HCT116 (cell line): ENCODE results near the gene TMEM86B. TPM values are rescaled to one million over a fixed set of nuclear protein-coding genes. Genes with fewer than 3 reads are reported as not detected.

Source experiments
- ATAC-seq: fragments of 200-7000 bp; cut with Tn5 transposase; 2 replicates; pipeline ENCODE4 v1.9.1; 2020; ENCODE audit warnings: mild to moderate bottlenecking, moderate library complexity
- BruUV-seq: library from RNA; stranded (reverse); fragments of 400-500 nt; replicated peaks from 2 replicates; lab custom pipeline; 2021; lab: Mats Ljungman, UMichigan
- CTCF ChIA-PET: fragments of 300-600 bp; sonication (Branson Sonifier 250); formaldehyde crosslinking; loops from one replicate; lab custom pipeline; 2021; ENCODE audit warnings: antibody characterized with exemption; lab: Charles Lee
- POLR2A ChIA-PET: fragments of 300-600, 350-600 bp; sonication (Branson Sonifier 250); formaldehyde crosslinking; loops from one replicate; lab custom pipeline; 2021; ENCODE audit warnings: antibody characterized with exemption; lab: Charles Lee
- RAD21 ChIA-PET, 2 experiments: fragments of 300-600 bp; sonication (Branson Sonifier 250); formaldehyde crosslinking; loops; one replicate each; lab custom pipeline; 2023; ENCODE audit warnings: low total read pairs in 2 of 2; ENCODE audit not compliant: uncharacterized antibody in 2 of 2, unreplicated experiment in 2 of 2, low non-redundant PET in 1 of 2; lab: Charles Lee
- DNase-seq: peaks from one replicate; pipeline ENCODE4 v3.0.0-alpha.2; 2010; ENCODE audit warnings: low read depth, low spot score
- H2AFZ ChIP-seq: fragments of 200-600 bp; shearing (Covaris generic), sonication (generic); 2 replicates; pipeline ENCODE4 v1.6.1; 2017; ENCODE audit warnings: low read depth, mixed run types, mixed read lengths, antibody characterized with exemption, low read length; ENCODE audit not compliant: poor library complexity, severe bottlenecking
- H3K27ac ChIP-seq: 2 replicates; pipeline ENCODE4 v1.5.1; 2012; ENCODE audit warnings: low read depth, low read length
- H3K27me3 ChIP-seq: fragments of 200-600 bp; sonication (generic); 2 replicates; pipeline ENCODE4 v1.6.1; 2016; ENCODE audit warnings: mixed run types, low read length, mixed read lengths; ENCODE audit not compliant: insufficient read depth
- H3K36me3 ChIP-seq, 2 experiments: fragments of 200-500 bp in 1 of 2; fragments of 200-600 bp in 1 of 2; sonication (Bioruptor generic) in 1 of 2; sonication (generic) in 1 of 2; 2 replicates each; pipeline versions ENCODE4 v1.5.1 to v1.6.1; 2014 to 2016; ENCODE audit warnings: low read length in 2 of 2, inconsistent platforms in 1 of 2, mixed read lengths in 1 of 2, mixed run types in 1 of 2; ENCODE audit not compliant: insufficient read depth in 2 of 2, control insufficient read depth in 1 of 2
- H3K4me1 ChIP-seq, 2 experiments: fragments of 200-600 bp in 1 of 2; sonication (generic) in 1 of 2; 2 replicates each; pipeline versions ENCODE4 v1.5.1 to v1.6.1; 2012 to 2017; ENCODE audit warnings: low read length in 2 of 2, inconsistent platforms in 1 of 2, mild to moderate bottlenecking in 1 of 2, mixed read lengths in 1 of 2, mixed run types in 1 of 2, moderate library complexity in 1 of 2; ENCODE audit not compliant: insufficient read depth in 2 of 2, control insufficient read depth in 1 of 2
- H3K4me2 ChIP-seq: fragments of 200-600 bp; sonication (generic); 2 replicates; pipeline ENCODE4 v1.6.1; 2017; ENCODE audit warnings: mixed run types, low read length, mixed read lengths
- H3K4me3 ChIP-seq, 2 experiments: fragments of 200-600 bp in 1 of 2; sonication (generic) in 1 of 2; replicated peaks in 1 of 2; 2 replicates each; pipeline ENCODE4 v1.5.1; 2011 to 2016; ENCODE audit warnings: low read length in 2 of 2, control low read depth in 1 of 2, low read depth in 1 of 2, mild to moderate bottlenecking in 1 of 2, mixed read lengths in 1 of 2, mixed run types in 1 of 2
- H3K79me2 ChIP-seq: fragments of 200-600 bp; sonication (generic); 2 replicates; pipeline ENCODE4 v1.6.1; 2017; ENCODE audit warnings: mild to moderate bottlenecking, mixed run types, low read length, moderate library complexity, mixed read lengths; ENCODE audit not compliant: insufficient read depth
- H3K9ac ChIP-seq: fragments of 200-600 bp; sonication (generic); 2 replicates; pipeline ENCODE4 v1.6.1; 2016; ENCODE audit warnings: low read length, mixed read lengths
- H3K9me2 ChIP-seq: fragments of 200-600 bp; sonication (generic), shearing (Covaris generic); 2 replicates; pipeline ENCODE4 v1.6.1; 2017; ENCODE audit warnings: mixed run types, mild to moderate bottlenecking, moderate library complexity; ENCODE audit not compliant: insufficient read depth
- H3K9me3 ChIP-seq, 2 experiments: fragments of 200-500 bp in 1 of 2; fragments of 200-600 bp in 1 of 2; sonication (Bioruptor generic) in 1 of 2; sonication (generic) in 1 of 2; 2 replicates each; pipeline ENCODE4 v1.6.1; 2014 to 2017; ENCODE audit warnings: low read length in 2 of 2, mixed read lengths in 2 of 2, inconsistent platforms in 1 of 2, low read depth in 1 of 2, mild to moderate bottlenecking in 1 of 2, mixed run types in 1 of 2, moderate library complexity in 1 of 2; ENCODE audit not compliant: control insufficient read depth in 1 of 2, insufficient read depth in 1 of 2
- H4K20me1 ChIP-seq: fragments of 200-600 bp; sonication (generic), shearing (Covaris generic); 2 replicates; pipeline ENCODE4 v1.6.1; 2017; ENCODE audit warnings: mixed run types, mild to moderate bottlenecking, moderate library complexity; ENCODE audit not compliant: insufficient read depth
- FOSL1 ChIP-seq: IDR thresholded peaks from 2 replicates; pipeline ENCODE4 v1.6.1; 2012; ENCODE audit warnings: low read depth
- JUND ChIP-seq: IDR thresholded peaks from 2 replicates; pipeline ENCODE4 v1.6.1; 2012
- RAD21 ChIP-seq: IDR thresholded peaks from 2 replicates; pipeline ENCODE4 v1.6.1; 2012; ENCODE audit warnings: low read depth, mild to moderate bottlenecking
- SP1 ChIP-seq: IDR thresholded peaks from 2 replicates; pipeline ENCODE4 v1.6.1; 2012; ENCODE audit warnings: low read depth
- TCF7L2 ChIP-seq: IDR thresholded peaks from 2 replicates; pipeline ENCODE4 v1.7.0; 2011; ENCODE audit warnings: borderline replicate concordance, inconsistent platforms; ENCODE audit not compliant: insufficient read depth, insufficient read length; ENCODE audit errors: extremely low read depth
- intact Hi-C: fragments of 100-400 bp; cut with micrococcal nuclease; formaldehyde crosslinking; loops from 2 replicates; pipeline ENCODE4 v1.10.0; 2022
- total RNA-seq: library from RNA; stranded (reverse); gene quantifications from one replicate; pipeline ENCODE4 v1.2.1, GENCODE V29; 2021; ENCODE audit not compliant: unreplicated experiment
- TF ChIP-seq, protein P1 (sequence below): IDR thresholded peaks from 2 replicates; pipeline ENCODE4 v1.6.1; 2011; ENCODE audit warnings: mild to moderate bottlenecking, low read length, moderate library complexity; ENCODE audit not compliant: insufficient replicate concordance; ENCODE audit errors: extremely low read depth
- TF ChIP-seq, protein P2 (sequence below): IDR thresholded peaks from 2 replicates; pipeline ENCODE4 v1.6.1; 2012
- TF ChIP-seq, protein P3 (sequence below): IDR thresholded peaks from 2 replicates; pipeline ENCODE4 v1.6.1; 2012; ENCODE audit warnings: low read depth
- TF ChIP-seq, protein P4 (sequence below), 3 experiments: fragments of 200-600 bp in 1 of 3; sonication (generic) in 1 of 3; IDR thresholded peaks in 2 of 3; conservative IDR thresholded peaks in 1 of 3; 2 replicates each; pipeline ENCODE4 v1.5.1; 2012 to 2017; ENCODE audit warnings: low read depth in 2 of 3, low read length in 2 of 3, antibody characterized with exemption in 1 of 3, borderline replicate concordance in 1 of 3, control low read depth in 1 of 3, mild to moderate bottlenecking in 1 of 3, mixed read lengths in 1 of 3, mixed run types in 1 of 3, moderate library complexity in 1 of 3; ENCODE audit not compliant: insufficient read depth in 1 of 3

The TMEM86B gene
- total RNA-seq, 1 experiment from 2014 or later = 10.6 TPM

DNA sequence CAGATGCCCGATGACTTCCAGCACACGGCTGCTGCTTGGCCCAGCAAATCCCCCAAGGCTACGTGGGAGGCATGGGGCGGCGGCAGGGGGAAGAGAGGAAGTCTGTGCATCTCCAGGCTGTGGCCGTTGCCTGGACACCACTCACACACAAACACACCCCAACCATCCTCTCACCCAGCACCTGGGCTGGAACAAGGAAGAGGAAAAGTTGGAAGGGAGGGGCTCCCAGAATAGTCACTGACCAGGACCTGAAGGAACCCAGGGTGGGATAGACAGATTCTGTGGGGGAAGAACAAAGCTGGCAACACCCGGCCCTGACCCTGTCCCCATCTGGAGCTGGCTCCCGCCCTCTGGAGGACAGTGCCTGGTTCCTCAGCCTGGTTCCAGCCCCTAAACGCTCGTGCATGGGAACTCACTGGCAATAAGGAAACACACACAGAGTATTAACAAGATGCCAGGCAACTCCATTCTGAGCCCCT, 19.1 kb upstream of the TMEM86B start:
- no peak overlapping the region for H3K9ac ChIP-seq
- POLR2A ChIA-PET = no interaction called here
- no peaks in the 10 kb centered on the region for H3K4me1 ChIP-seq
- no peaks in the 10 kb centered on the region for H3K9me2 ChIP-seq
- BruUV-seq = no TSS peak
- TF ChIP-seq, protein P1, sequence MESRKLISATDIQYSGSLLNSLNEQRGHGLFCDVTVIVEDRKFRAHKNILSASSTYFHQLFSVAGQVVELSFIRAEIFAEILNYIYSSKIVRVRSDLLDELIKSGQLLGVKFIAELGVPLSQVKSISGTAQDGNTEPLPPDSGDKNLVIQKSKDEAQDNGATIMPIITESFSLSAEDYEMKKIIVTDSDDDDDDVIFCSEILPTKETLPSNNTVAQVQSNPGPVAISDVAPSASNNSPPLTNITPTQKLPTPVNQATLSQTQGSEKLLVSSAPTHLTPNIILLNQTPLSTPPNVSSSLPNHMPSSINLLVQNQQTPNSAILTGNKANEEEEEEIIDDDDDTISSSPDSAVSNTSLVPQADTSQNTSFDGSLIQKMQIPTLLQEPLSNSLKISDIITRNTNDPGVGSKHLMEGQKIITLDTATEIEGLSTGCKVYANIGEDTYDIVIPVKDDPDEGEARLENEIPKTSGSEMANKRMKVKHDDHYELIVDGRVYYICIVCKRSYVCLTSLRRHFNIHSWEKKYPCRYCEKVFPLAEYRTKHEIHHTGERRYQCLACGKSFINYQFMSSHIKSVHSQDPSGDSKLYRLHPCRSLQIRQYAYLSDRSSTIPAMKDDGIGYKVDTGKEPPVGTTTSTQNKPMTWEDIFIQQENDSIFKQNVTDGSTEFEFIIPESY = no peak
- TF ChIP-seq, protein P2, sequence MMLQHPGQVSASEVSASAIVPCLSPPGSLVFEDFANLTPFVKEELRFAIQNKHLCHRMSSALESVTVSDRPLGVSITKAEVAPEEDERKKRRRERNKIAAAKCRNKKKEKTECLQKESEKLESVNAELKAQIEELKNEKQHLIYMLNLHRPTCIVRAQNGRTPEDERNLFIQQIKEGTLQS = no peak
- TF ChIP-seq, protein P3, sequence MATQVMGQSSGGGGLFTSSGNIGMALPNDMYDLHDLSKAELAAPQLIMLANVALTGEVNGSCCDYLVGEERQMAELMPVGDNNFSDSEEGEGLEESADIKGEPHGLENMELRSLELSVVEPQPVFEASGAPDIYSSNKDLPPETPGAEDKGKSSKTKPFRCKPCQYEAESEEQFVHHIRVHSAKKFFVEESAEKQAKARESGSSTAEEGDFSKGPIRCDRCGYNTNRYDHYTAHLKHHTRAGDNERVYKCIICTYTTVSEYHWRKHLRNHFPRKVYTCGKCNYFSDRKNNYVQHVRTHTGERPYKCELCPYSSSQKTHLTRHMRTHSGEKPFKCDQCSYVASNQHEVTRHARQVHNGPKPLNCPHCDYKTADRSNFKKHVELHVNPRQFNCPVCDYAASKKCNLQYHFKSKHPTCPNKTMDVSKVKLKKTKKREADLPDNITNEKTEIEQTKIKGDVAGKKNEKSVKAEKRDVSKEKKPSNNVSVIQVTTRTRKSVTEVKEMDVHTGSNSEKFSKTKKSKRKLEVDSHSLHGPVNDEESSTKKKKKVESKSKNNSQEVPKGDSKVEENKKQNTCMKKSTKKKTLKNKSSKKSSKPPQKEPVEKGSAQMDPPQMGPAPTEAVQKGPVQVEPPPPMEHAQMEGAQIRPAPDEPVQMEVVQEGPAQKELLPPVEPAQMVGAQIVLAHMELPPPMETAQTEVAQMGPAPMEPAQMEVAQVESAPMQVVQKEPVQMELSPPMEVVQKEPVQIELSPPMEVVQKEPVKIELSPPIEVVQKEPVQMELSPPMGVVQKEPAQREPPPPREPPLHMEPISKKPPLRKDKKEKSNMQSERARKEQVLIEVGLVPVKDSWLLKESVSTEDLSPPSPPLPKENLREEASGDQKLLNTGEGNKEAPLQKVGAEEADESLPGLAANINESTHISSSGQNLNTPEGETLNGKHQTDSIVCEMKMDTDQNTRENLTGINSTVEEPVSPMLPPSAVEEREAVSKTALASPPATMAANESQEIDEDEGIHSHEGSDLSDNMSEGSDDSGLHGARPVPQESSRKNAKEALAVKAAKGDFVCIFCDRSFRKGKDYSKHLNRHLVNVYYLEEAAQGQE = no peak
- TF ChIP-seq RAD21 = no peak
- no peak for TF ChIP-seq JUND
- TF ChIP-seq FOSL1 = no peak
- TF ChIP-seq, protein P4, sequence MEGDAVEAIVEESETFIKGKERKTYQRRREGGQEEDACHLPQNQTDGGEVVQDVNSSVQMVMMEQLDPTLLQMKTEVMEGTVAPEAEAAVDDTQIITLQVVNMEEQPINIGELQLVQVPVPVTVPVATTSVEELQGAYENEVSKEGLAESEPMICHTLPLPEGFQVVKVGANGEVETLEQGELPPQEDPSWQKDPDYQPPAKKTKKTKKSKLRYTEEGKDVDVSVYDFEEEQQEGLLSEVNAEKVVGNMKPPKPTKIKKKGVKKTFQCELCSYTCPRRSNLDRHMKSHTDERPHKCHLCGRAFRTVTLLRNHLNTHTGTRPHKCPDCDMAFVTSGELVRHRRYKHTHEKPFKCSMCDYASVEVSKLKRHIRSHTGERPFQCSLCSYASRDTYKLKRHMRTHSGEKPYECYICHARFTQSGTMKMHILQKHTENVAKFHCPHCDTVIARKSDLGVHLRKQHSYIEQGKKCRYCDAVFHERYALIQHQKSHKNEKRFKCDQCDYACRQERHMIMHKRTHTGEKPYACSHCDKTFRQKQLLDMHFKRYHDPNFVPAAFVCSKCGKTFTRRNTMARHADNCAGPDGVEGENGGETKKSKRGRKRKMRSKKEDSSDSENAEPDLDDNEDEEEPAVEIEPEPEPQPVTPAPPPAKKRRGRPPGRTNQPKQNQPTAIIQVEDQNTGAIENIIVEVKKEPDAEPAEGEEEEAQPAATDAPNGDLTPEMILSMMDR (IDR thresholded peaks at IDR 0.05 in 2 of 3, conservative IDR thresholded peaks at IDR 0.05 in 1 of 3; ENCODE audit: borderline replicate concordance in 1 of 3, insufficient read depth in 1 of 3, low read depth in 2 of 3, low read length in 2 of 3) = no peak
- no peak for TF ChIP-seq TCF7L2
- no peak for TF ChIP-seq SP1
- H3K4me2 ChIP-seq = no peak overlapping the region
- H3K27ac ChIP-seq = no peak overlapping the region; the same call in 1 of the 2 replicates
- CTCF ChIA-PET = no interaction called here
- DNase-seq (no peak), ATAC-seq (no peak)
- peaks cover 69% of the 10 kb centered on the region for H3K79me2 ChIP-seq
- no peaks in the 10 kb centered on the region for H4K20me1 ChIP-seq
- H3K36me3 ChIP-seq = peaks cover 16 to 25% of the 10 kb centered on the region in 2 experiments
- H3K27me3 ChIP-seq = no peaks in the 10 kb centered on the region
- H2AFZ ChIP-seq = no peak overlapping the region
- no peaks in the 10 kb centered on the region for H3K9me3 ChIP-seq
- intact Hi-C loops = no loop called here
- no peak overlapping the region for H3K4me3 ChIP-seq
- RAD21 ChIA-PET = no interaction called here
